Dedifferentiated amniotic fluid mesenchymal stem cell (primary cell): ENCODE results near the gene B3GAT1.
"Not testable (repeated sequence)": the region's sequence is repeated elsewhere in the genome, so short reads cannot be mapped to it uniquely, and the experiment has no call there.

Source experiments
- DNase-seq: peaks from one replicate; pipeline ENCODE4 v3.0.0-alpha.2; 2016; ENCODE audit errors: extremely low spot score

The B3GAT1 gene, protein sequence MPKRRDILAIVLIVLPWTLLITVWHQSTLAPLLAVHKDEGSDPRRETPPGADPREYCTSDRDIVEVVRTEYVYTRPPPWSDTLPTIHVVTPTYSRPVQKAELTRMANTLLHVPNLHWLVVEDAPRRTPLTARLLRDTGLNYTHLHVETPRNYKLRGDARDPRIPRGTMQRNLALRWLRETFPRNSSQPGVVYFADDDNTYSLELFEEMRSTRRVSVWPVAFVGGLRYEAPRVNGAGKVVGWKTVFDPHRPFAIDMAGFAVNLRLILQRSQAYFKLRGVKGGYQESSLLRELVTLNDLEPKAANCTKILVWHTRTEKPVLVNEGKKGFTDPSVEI

DNA sequence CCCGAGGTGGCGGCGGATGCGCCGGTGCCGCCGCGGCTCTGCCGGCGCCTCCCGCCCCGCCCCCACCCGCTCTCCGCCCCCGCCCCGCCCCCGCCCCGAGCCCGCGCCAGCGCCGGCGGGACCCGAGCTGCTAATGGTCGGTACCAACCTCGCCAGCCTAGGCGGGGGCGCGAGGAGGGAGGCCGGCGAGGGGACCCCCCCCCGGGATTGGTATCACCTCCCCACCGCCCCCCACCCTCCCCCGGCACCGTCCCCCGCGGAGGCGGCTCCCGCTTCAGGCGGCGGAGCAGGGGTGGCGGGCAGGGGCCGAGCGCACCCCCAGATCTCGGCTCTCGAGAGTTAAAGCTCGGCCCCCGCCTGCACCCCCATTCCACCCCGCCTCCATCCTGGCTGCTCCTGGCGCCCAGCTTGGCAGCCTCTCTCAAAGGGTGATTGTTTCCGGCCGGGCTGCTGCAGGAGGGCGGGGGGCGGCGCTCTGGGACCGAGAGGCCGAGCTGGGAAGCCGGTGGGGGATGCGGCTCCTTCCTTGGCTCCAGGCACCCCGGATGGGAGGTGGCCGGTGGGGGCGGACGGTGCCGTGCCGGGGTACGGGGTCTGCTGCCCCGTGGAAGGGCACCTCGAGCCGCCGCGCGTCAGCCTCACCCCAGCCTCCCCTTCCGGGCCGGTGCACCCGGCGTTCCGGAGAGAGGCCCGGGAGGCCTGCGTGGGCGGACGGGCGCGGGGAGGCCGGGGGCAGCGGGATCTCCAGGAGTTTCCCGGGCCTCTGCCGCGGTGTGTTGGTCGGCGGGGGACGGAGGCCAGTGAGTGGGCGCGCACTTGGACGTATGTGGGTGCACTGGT lies at the start of gene B3GAT1:
TSS of gene B3GAT1 (minus strand) at position 40 of the 840 bp plus-strand sequence. CDS start 24,583 bp downstream, outside the sequence.
- no peak for DNase-seq

DNA sequence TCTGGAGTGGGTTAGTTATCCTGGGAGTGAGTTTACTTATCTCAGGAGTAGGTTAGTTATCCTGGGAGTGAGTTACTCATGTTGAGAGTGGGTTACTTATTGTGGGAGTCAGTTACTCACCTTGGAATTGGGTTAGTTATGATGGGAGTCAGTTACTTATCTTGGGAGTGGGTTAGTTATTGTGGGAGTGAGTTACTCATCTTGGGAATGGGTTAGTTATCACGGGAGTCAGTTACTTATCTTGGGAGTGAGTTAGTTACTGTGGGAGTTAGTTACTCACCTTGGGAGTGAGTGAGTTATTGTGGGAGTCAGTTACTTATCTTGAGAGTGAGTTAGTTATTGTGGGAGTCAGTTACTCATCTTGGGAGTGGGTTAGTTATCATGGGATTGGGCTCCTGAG lies 49.6 kb upstream of the B3GAT1 start:
- no peak for DNase-seq

DNA sequence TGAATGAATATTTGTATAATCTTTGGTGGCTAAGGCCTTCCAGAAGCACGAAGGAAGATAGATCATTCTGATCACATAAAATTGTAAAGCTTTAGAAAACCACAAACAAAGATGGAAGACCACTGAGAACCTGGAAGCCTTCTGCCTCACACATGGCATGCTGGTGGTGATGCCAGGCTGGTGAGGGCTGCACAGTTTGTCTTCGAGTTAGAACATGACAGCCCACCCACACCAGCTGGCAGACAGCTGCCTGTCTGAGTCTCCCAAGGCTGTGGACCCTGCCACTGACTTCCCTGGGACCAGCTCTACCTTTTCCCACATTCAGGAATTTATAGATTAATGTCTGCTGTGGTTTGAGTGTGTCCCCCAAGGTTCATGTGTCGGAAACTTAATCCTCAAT lies 48.8 kb upstream of the B3GAT1 start:
- no peak for DNase-seq

DNA sequence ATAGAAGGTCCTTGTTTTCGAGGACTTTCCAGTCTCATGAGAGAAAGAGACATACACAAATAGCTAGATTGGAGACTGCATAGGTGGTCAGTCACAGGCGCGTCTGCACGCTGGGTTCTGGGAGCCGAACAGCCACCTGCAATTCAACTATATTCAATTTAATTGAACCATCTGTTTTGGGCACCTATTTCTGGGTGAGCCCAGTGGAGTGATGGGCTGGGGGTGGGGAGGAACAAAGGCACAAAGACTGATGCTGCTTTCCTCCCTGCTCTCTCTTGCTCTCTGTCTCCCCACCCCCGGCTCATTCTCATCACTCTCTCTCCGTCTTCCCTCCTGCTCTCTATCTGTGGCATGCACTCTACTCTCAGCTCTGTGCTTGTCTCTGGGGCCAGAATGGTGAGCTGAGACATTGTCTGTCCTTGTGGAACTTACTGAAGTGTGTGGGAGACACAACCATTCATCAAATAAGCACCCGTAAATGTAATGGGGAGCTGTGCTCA lies 48.1 kb upstream of the B3GAT1 start:
- DNase-seq: no peak

DNA sequence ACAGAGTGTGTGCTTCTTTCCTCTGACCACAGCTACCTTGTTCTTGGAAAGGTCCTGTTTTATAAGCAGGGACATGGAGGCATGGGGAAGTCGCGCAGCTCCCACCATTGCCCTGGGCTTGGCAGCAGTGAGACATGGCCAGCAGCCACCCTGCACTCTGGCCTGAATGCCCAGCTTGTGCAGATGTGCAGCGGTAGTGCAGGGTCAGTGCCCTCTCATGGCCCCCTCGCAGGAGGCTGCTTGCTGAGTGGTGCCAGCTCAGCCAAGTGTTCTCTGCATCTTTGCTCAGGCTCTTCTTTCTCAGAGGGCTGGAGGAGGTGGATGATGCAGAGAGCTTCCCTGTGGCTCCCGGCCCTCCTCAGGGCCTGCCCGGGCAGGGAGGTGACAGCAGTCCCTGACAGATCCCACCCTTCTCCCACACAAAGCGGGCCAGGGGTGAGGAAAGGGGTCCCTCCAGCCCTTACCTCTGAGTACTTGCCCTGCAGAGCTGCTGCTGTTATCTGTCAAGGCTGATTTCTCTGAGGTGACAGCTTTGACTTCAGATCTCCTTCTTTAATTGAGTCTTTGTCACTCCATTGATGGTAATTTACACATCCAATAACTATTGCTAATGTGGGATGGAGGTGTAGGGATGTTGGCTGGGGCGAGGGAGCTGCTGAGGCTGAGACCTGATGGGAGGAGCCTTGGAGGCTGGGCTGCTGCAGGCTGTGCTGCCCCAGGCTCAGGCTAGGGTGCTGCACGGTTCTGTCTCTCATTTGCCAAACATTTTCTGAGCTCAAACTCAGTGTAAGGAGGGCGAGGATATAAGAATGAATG lies 47.4 kb upstream of the B3GAT1 start:
- DNase-seq: no peak

DNA sequence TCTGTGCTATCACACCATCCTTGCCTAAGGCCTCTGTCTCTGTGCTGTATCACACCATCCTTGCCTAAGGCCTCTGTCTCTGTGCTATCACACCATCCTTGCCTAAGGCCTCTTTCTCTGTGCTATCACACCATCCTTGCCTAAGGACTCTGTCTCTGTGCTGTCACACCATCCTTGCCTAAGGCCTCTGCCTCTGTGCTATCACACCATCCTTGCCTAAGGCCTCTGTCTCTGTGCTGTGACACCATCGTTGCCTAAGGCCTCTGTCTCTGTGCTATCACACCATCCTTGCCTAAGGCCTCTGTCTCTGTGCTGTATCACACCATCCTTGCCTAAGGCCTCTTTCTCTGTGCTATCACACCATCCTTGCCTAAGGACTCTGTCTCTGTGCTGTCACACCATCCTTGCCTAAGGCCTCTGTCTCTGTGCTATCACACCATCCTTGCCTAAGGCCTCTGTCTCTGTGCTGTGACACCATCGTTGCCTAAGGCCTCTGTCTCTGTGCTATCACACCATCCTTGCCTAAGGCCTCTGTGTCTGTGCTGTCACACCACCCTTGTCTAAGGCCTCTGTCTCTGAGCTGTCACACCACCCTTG lies 45.5 kb upstream of the B3GAT1 start:
- DNase-seq: not testable (repeated sequence)

DNA sequence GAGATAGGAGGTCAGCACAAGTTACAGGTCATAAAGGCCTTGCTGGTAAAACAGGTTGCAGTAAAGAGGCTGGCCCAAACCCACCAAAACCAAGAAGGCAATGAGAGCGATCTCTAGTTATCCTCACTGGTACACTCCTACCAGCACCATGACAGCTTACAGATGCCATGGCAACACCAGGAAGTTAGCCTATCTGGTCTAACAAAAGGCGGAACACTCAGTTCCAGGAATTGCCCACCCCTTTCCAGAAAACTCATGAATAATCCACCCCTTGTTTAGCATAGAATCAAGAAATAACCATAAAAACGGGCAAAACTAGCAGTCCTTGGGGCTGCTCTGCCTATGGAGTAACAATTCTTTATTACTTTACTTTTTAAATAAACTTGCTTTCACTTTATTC lies 43.5 kb upstream of the B3GAT1 start:
- no peak for DNase-seq

DNA sequence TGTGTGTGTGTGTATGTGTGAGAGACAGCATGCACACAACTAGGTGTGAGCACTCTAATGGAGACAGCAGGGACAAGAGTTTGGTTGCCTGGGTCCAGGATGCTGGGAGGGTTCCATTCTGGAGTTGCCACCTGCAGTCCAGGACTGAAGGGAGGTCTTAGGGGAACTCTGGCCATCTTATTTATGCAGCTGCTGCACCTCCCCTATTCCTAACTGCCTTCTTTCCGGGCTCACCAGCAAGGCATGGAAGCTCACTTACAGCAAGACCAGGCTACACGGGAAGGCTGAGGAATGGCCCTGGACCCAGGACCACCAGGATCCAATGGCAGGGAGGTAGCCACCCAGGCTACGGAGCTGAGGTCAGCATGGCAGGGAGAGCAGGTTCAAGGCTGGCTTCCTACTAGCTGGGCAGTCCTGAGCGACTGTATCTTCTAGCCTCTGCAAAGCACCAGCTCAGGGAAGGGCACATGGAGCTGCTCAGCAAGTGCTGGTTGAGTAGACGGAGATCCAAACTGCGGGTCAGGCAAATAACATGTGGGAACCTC lies 42.2 kb upstream of the B3GAT1 start:
- DNase-seq: no peak

DNA sequence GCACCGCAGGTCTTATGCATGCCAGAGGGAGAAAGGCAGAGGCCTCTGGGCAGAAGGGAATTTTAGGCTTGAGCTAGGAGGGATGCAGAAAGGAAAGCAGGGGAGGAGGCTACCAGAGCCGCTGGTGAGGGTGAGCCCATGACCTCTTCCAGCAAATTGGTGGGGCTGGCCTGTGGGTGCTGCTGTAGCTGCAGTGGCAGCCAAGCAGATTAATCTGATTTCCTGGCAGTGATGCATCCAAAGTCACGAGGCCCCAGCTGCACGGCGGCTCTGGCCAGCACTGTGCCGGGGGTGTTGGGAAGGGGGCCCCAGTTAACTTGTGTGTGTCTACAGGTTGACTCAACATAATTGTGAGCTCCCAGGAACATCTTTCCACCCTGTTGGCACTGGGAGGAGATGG lies 41.4 kb upstream of the B3GAT1 start:
- DNase-seq: no peak

DNA sequence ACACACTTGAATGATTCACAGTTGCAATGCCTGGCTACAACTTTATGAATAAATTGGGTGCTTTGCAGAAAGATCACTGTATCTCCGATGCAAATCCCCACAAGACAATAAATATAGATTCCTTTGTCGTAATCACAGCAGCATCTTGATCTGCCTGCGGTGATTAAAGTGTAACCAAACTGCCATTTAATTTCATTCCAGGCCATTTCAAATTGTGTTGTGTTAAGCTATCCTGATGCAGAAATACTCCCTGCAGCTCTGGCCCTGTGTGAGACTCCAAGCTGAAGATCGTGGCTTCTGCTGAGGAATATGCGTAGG lies 40.8 kb upstream of the B3GAT1 start:
- no peak for DNase-seq

DNA sequence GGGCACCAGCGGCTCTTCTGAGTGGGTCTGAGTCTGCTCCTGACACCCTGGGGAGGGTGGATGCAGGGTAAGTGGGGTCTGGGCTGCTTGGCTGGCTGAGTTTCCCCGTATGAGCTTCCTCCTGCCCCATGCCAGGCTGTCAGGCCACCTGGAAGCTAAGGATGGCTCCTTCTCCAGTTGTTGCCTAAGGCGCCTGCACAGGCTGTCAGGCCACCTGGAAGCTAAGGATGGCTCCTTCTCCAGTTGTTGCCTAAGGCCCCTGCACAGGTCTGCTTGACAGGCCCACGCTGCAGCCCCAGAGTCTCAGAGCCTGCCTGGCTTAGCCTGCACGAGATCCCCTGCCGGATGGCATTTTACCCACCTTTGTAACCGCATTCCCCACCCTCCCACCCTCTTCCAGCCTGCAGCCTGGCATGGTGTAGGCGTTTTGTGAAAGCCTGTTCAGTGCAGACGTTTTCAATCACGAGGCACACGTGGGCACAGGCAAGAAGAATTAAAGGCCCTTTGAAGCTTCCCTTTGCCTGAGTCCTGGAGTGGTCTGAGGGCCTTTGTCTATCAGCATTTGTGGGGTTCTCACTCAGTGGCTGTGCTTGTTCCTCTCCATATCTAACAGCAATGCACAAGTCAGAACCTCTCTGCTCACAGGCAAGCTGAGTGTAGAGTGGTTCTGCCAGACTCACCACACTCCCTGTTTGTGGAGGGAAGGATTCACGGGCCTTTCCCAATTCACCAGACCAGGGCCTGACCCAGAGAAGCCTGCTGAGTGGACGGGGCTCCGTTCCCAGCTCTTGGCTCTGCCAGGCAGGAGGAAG lies 40.2 kb upstream of the B3GAT1 start:
- no peak for DNase-seq

DNA sequence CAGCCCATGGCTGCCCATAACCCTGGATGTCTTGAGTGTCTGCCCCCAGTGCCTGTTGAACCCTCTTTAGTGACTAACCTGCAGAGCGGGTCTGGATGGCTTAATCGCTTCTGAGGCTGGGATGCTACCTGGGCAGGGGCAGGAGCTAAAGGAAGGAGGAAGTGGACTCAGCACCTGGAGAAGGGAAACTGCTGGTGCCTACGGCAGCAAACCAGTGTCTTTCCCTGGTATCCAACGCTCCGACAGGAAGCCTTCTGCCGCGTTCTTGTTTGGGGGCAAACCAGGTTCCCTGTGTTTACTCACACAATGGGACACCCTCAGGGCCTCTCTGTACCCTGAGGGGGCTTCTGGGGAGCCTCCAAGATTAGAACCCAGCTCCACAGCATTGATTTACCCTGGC lies 38.1 kb upstream of the B3GAT1 start:
- DNase-seq: no peak

DNA sequence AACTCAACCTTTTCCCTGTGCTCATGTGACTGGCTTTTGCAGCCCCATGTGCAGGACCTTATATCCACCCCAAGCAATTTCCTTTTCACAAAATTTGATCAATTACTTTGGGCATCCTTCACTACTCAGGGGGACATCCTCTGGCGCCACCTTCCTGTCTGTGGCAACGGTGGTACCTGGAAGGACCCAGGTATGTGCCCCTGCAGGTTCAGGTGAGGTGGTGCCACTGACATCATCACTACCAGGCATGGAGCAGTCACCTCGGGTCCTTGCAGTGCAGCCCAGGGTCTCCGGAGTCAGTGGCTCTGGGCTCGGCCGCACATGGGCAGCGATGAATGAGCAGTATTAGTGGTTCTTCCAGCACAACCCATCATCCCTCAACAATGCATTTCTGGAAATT lies 37.7 kb upstream of the B3GAT1 start:
- no peak for DNase-seq

DNA sequence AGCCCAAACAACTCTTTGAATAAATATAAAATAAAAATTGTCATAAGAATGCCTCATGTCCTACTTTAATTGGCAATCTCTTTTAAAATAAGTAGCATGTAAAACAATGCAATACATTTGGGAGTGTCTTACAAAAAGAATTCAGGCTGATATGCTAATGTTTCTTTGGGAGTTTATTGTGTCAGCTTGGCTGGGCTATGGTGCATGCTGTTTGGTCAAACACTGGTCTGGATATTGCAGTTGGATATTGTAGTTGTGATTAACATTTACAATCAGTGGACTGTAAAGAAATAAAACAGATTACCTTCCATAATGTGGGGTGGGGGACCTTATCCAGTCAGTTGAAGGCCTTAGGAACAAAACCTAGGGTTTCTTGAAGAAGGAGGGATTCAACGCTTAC lies 37.0 kb upstream of the B3GAT1 start:
- no peak for DNase-seq

DNA sequence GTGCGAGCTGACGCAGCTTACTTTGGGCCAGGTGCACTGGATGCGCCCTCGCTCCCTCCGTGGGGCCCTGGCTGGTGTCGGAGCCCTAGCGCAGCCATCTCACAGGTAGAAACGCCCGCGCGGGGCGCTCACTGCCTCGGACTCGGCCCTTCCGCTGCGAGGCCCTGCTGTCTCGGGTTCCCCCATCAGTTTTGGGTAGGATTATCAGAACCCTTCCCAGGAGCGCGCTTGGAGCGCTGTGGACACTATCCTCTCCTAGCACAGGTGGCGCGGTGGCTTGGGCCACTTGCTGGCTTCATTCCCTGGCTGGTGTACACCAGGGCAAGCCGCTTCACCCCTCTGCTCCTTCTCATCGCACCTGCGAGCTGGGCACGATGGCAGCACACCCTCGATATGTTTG lies 35.7 kb upstream of the B3GAT1 start:
- no peak for DNase-seq

DNA sequence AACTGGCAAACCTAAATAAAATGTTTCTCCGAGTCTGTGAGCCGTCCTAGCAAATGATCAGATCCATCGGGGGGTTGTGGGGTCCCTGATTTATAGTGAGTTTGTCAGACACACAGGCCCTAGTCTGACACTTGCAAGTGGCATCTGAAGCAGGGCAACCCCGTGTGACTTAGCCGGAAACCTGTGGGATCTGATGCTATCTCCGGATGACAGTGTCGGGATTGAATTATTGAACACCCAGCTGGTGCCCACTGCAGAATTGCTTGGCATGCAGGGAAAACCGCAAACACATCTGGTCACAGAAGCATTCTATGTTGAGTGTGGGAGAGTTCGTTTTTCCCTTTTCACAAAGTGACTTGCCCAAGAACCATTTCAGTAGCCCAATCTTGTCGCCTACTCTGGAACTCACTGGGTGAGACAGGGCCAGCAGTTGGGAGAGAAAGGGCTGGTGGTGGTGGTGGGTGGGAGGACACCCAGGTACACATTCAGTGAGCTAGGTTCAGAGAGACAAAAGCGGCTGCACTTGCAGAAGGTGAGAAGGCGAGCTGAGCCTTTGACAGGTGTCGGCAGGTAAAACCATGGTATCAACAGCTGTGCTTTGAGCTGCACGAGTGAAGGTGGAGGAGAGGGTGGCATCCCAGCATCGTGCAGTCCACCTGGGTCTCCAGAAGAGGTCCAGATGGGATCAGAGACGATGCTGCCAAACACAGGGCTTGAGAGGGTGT lies 33.7 kb upstream of the B3GAT1 start:
- DNase-seq: no peak

DNA sequence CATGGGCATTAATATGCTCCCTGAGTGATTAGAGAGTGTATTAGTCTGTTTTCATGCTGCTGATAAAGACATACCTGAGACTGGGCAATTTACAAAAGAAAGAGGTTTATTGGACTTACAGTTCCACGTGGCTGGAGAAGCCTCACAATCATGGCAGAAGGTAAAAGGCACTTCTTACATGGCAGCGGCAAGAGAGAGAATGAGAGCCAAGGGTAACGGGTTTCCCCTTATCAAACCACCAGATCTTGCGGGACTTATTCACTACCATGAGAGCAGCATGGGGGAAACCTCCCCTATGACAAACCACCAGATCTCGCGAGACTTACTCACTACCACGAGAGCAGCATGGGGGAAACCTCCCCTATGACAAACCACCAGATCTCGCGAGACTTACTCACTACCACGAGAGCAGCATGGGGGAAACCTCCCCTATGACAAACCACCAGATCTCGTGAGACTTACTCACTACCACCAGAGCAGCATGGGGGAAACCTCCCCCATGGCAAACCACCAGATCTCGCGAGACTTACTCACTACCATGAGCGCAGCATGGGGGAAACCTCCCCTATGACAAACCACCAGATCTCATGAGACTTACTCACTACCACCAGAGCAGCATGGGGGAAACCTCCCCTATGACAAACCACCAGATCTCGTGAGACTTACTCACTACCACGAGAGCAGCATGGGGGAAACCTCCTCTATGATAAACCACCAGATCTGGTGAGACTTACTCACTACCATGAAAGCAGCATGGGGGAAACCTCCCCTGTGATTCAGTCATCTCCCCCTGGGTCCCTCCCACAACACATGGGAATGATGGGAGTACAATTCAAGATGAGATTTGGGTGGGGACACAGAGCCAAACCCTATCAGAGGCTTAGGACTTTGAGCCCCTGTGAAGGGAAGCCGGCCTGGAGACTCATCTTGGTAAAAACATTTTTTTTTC lies 32.4 kb upstream of the B3GAT1 start:
- not testable (repeated sequence) for DNase-seq

DNA sequence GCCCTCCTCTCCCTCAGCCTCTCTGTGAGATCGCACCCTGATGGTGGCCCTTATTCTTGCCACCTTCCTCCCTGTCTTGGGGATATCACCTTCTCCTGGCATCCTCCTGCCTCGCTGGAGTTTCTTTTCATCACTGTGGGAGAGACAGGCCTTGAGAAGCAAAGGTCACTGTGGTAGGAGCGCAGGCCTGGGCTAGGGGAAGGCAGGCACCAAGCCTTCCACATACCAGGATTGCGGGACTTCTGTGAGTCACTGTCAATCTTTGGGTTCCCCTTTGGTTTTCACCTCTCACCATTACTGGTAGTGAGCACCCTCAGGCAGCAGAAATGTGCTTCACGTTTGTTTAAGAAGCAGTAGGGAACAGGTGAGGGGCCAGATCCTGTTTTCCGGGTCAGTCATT lies 31.2 kb upstream of the B3GAT1 start:
- no peak for DNase-seq

DNA sequence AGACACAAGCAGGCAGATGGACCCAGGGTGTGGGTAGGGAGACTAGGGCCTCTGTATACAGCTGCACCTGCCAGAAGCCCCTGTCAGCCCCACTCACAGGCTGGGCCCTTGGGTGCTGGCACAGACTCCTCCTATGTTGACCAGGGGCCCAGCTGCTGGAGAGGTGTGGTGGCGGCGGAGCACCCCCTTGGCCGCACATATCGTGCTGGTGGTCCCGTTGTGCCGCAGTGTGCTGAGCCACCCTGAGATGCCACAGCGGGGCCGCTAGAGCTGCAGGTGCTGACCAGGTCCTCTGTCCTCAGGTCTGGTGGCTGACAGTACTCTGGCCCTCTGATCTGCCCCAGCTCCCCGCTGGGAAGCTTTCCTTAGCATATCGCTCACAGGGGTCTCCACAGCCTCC lies 30.2 kb upstream of the B3GAT1 start:
- no peak for DNase-seq
